ENCODE data around the gene IRF2. TPM values are rescaled to one million over a fixed set of nuclear protein-coding genes. Genes with fewer than 3 reads are reported as not detected.

The IRF2 gene
- total and polyA plus RNA-seq, 2 of the 8 experiments (the other 6 are each of a cell fraction or from before 2014, with no cell fraction given) = 13.8 to 17.0 TPM

- Histone ChIP-seq H2BK5ac (ENCODE audit: low read depth, low read length) (no peak overlapping the region), H3K18ac (ENCODE audit: extremely low read depth, low read length) (no peak overlapping the region), H3K4ac (replicated peaks; ENCODE audit: insufficient read length, low read depth, low read length) (no peak overlapping the region), H3K4me2 (ENCODE audit: insufficient read depth in 1 of 2, low read depth in 2 of 2, low read length in 2 of 2) (no peak overlapping the region), H3K4me3 (ENCODE audit: extremely low read depth in 1 of 4, insufficient read depth in 2 of 4, low read depth in 3 of 4, low read length in 4 of 4) (no peak overlapping the region), H3K36me3 (ENCODE audit: control insufficient read depth in 2 of 4, insufficient read depth in 4 of 4, low read length in 3 of 4) (no peaks in the 10 kb centered on the region), H3K14ac (ENCODE audit: insufficient read length) (no peak overlapping the region), H2BK120ac (replicated peaks; ENCODE audit: low read depth, low read length) (no peak overlapping the region), H3K9me3 (ENCODE audit: insufficient read depth in 2 of 2, low read depth in 1 of 2, low read length in 1 of 2) (no peaks in the 10 kb centered on the region), H4K20me1 (replicated peaks in 1 of 2; ENCODE audit: control insufficient read depth in 1 of 2, insufficient read depth in 2 of 2, low read length in 2 of 2) (no peaks in the 10 kb centered on the region), H3K79me1 (ENCODE audit: low read depth, low read length) (no peaks in the 10 kb centered on the region), H3K27me3 (replicated peaks in 1 of 4; ENCODE audit: control insufficient read depth in 3 of 4, extremely low read depth in 1 of 4, insufficient read depth in 3 of 4, low read length in 3 of 4) (no peaks in the 10 kb centered on the region; a peak in 2 of 7 replicates), H3K79me2 (ENCODE audit: control insufficient read depth in 1 of 2, insufficient read depth in 2 of 2, low read length in 2 of 2) (no peaks in the 10 kb centered on the region), H2AK5ac (ENCODE audit: low read depth, low read length) (no peak overlapping the region), H3K23ac (ENCODE audit: insufficient read length) (no peak overlapping the region), H3K56ac (replicated peaks; ENCODE audit: insufficient read length, low read depth, low read length) (no peak overlapping the region), H2BK20ac (ENCODE audit: low read length) (no peak overlapping the region), H3K9ac (replicated peaks in 1 of 4; ENCODE audit: extremely low read depth in 1 of 4, low read depth in 3 of 4, low read length in 3 of 4) (no peak overlapping the region), H2AFZ (ENCODE audit: low read length) (no peak overlapping the region), H3K4me1 (replicated peaks in 1 of 4; ENCODE audit: control insufficient read depth in 3 of 4, insufficient read depth in 4 of 4, low read length in 3 of 4) (peaks cover 0 to 7% (median 0%) of the 10 kb centered on the region in 4 experiments; a peak in 2 of 7 replicates), H2BK15ac (ENCODE audit: low read length) (no peak overlapping the region), H4K5ac (ENCODE audit: insufficient read length, low read depth, low read length) (no peak overlapping the region), H3K27ac (ENCODE audit: low read depth, low read length) (no peak overlapping the region), H4K91ac (replicated peaks; ENCODE audit: insufficient read length, low read length) (no peak overlapping the region), H3K23me2 (ENCODE audit: low read depth, low read length) (no peaks in the 10 kb centered on the region), H4K8ac (ENCODE audit: extremely low read depth, insufficient read depth, low read length) (no peak overlapping the region), H2BK12ac (ENCODE audit: low read depth, low read length) (no peak overlapping the region)
- POLR2A ChIA-PET (ENCODE audit: partially characterized antibody) = no interaction called here
- WGBS, 2 experiments (ENCODE audit: extremely low coverage in 1 of 2, insufficient coverage in 1 of 2, insufficient read length in 1 of 2, insufficient replicate concordance in 2 of 2, low coverage in 1 of 2, low lambda C conversion rate in 2 of 2, missing lambda C conversion rate in 1 of 2) = 90% methylated on average over 5 of the region's 5 CpGs; no CpG with 5 or more reads in 1 of the 2 experiments
- no peak for DNase-seq (ENCODE audit: low read depth in 1 of 2, low spot score in 2 of 2)
- FAIRE-seq = peak; percentile 7
- TF ChIP-seq TBP (IDR thresholded peaks at IDR 0.05; ENCODE audit: low read depth, low read length) (no peak), KDM1A (IDR thresholded peaks at IDR 0.05; ENCODE audit: borderline replicate concordance, low read length) (0 out of 2 replicates have a peak, but pooled peaks have one; percentile 68), MAFK (IDR thresholded peaks at IDR 0.05; ENCODE audit: low read depth, low read length) (no peak), TCF12 (IDR thresholded peaks at IDR 0.05; ENCODE audit: low read depth, low read length) (no peak), SP1 (IDR thresholded peaks at IDR 0.05; ENCODE audit: low read depth, low read length) (no peak), RAD21 (IDR thresholded peaks at IDR 0.05 in 1 of 2, conservative IDR thresholded peaks at IDR 0.05 in 1 of 2; ENCODE audit: low read depth in 2 of 2, low read length in 2 of 2) (no peak)
- CTCF ChIA-PET (ENCODE audit: partially characterized antibody) = no interaction called here
Observed at GRCh38 chr4:184511156-184511555, 36.8 kb upstream of the IRF2 start.
